Astrocyte (in vitro differentiated cells and primary cell): ENCODE data around the gene DMWD. TPM values are rescaled to one million over a fixed set of nuclear protein-coding genes. Genes with fewer than 3 reads are reported as not detected.

Experiments
- DNase-seq: peaks from one replicate; pipeline ENCODE4 v3.0.0-alpha.2; 2010; ENCODE audit warnings: low read depth
- FAIRE-seq: peaks from 2 replicates; lab custom pipeline; 2011; peaks lifted over from hg19 to GRCh38; lab: Jason Lieb, UNC
- H2AFZ ChIP-seq: 2 replicates; pipeline ENCODE4 v1.6.0; 2012; ENCODE audit warnings: low read depth, low read length, inconsistent platforms
- H3K27ac ChIP-seq: 2 replicates; pipeline ENCODE4 v1.5.1; 2011; ENCODE audit warnings: low read depth, low read length, inconsistent platforms
- H3K27me3 ChIP-seq: 2 replicates; pipeline ENCODE4 v1.6.0; 2011; ENCODE audit warnings: low read length, inconsistent platforms; ENCODE audit not compliant: insufficient read depth
- H3K36me3 ChIP-seq: 2 replicates; pipeline ENCODE4 v1.5.1; 2011; ENCODE audit warnings: low read length, inconsistent platforms; ENCODE audit not compliant: insufficient read depth
- H3K4me1 ChIP-seq: 2 replicates; pipeline ENCODE4 v1.5.1; 2011; ENCODE audit warnings: low read length, inconsistent platforms; ENCODE audit not compliant: insufficient read depth
- H3K4me2 ChIP-seq: 2 replicates; pipeline ENCODE4 v1.6.0; 2012; ENCODE audit warnings: low read length, inconsistent platforms
- H3K4me3 ChIP-seq: 2 replicates; pipeline ENCODE4 v1.5.1; 2011; ENCODE audit warnings: low read depth, mild to moderate bottlenecking, low read length, inconsistent platforms; ENCODE audit not compliant: insufficient read depth
- H3K79me2 ChIP-seq: 2 replicates; pipeline ENCODE4 v1.6.0; 2012; ENCODE audit warnings: mild to moderate bottlenecking, low read length, inconsistent platforms; ENCODE audit not compliant: insufficient read depth
- H3K9ac ChIP-seq: 2 replicates; pipeline ENCODE4 v1.6.0; 2012; ENCODE audit warnings: mild to moderate bottlenecking, low read length, inconsistent platforms
- H3K9me3 ChIP-seq: 2 replicates; pipeline ENCODE4 v1.5.1; 2012; ENCODE audit warnings: low read depth, mild to moderate bottlenecking, low read length, inconsistent platforms; ENCODE audit not compliant: insufficient read depth
- H4K20me1 ChIP-seq: 2 replicates; pipeline ENCODE4 v1.6.0; 2012; ENCODE audit warnings: low read length, inconsistent platforms; ENCODE audit not compliant: insufficient read depth
- H3K27ac Mint-ChIP-seq: one replicate; pipeline ENCODE4 v1.8.0; 2021; ENCODE audit warnings: mild to moderate bottlenecking, mixed read lengths; ENCODE audit not compliant: unreplicated experiment
- H3K27me3 Mint-ChIP-seq: one replicate; pipeline ENCODE4 v1.8.0; 2021; ENCODE audit warnings: low read depth, mixed read lengths; ENCODE audit not compliant: unreplicated experiment
- H3K36me3 Mint-ChIP-seq: one replicate; pipeline ENCODE4 v1.8.0; 2021; ENCODE audit warnings: low read depth, mixed read lengths; ENCODE audit not compliant: unreplicated experiment
- H3K4me1 Mint-ChIP-seq: one replicate; pipeline ENCODE4 v1.8.0; 2021; ENCODE audit warnings: low read depth, mixed read lengths; ENCODE audit not compliant: unreplicated experiment
- H3K4me3 Mint-ChIP-seq: one replicate; pipeline ENCODE4 v1.8.0; 2021; ENCODE audit warnings: mild to moderate bottlenecking, moderate library complexity, mixed read lengths; ENCODE audit not compliant: unreplicated experiment
- H3K9me3 Mint-ChIP-seq: one replicate; pipeline ENCODE4 v1.8.0; 2021; ENCODE audit warnings: mild to moderate bottlenecking, mixed read lengths; ENCODE audit not compliant: unreplicated experiment
- EZH2 ChIP-seq: IDR thresholded peaks from 2 replicates; pipeline ENCODE4 v1.6.1; 2012; ENCODE audit warnings: mild to moderate bottlenecking, low read length, inconsistent platforms; ENCODE audit not compliant: insufficient read depth
- total RNA-seq: library from RNA; stranded (reverse); gene quantifications from 2 replicates; pipeline ENCODE4 v1.2.1, GENCODE V29; 2021
- TF ChIP-seq, protein P1 (sequence below): IDR thresholded peaks from 2 replicates; pipeline ENCODE4 v1.5.1; 2011; ENCODE audit warnings: low read depth, mild to moderate bottlenecking, inconsistent platforms, low read length, moderate library complexity; ENCODE audit not compliant: insufficient read depth

The DMWD gene
- total RNA-seq, 1 donor from 2014 or later: 69.0 TPM

DNA sequence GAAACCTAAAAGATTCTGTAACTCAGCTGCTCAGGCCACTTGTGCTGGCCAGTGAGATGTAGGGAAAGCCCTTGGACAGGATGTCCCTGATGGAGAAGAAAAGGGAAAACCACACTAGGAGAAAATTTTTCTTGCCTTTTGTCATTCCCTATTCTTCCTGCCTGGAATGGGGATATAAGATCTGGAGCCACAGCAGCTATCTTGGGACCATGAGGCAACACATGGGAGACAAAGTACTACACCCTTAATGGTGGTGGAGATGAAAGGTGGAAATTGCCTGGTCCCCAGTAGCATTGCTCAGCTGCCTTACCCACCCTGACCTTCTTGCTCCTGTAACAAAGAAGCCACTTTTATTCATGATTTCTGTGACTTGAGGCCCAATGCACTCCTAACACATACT lies 13.1 kb upstream of the DMWD start:
- no peak overlapping the region for H3K4me3 ChIP-seq
- no peak overlapping the region for H2AFZ ChIP-seq
- no peaks in the 10 kb centered on the region for H4K20me1 ChIP-seq
- no peak overlapping the region for H3K9ac ChIP-seq
- H3K27me3 ChIP-seq: no peaks in the 10 kb centered on the region
- no peak for FAIRE-seq
- no peak overlapping the region for H3K27ac ChIP-seq
- H3K4me2 ChIP-seq: no peak overlapping the region
- no peaks in the 10 kb centered on the region for H3K9me3 ChIP-seq
- Mint-ChIP-seq H3K27ac (no peak overlapping the region), H3K9me3 (peaks cover 2% of the 10 kb centered on the region), H3K4me1 (peaks cover 9% of the 10 kb centered on the region), H3K36me3 (no peaks in the 10 kb centered on the region), H3K27me3 (no peaks in the 10 kb centered on the region), H3K4me3 (no peak overlapping the region)
- no peaks in the 10 kb centered on the region for H3K79me2 ChIP-seq
- no peak for DNase-seq
- TF ChIP-seq, protein P1, sequence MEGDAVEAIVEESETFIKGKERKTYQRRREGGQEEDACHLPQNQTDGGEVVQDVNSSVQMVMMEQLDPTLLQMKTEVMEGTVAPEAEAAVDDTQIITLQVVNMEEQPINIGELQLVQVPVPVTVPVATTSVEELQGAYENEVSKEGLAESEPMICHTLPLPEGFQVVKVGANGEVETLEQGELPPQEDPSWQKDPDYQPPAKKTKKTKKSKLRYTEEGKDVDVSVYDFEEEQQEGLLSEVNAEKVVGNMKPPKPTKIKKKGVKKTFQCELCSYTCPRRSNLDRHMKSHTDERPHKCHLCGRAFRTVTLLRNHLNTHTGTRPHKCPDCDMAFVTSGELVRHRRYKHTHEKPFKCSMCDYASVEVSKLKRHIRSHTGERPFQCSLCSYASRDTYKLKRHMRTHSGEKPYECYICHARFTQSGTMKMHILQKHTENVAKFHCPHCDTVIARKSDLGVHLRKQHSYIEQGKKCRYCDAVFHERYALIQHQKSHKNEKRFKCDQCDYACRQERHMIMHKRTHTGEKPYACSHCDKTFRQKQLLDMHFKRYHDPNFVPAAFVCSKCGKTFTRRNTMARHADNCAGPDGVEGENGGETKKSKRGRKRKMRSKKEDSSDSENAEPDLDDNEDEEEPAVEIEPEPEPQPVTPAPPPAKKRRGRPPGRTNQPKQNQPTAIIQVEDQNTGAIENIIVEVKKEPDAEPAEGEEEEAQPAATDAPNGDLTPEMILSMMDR: no peak
- H3K36me3 ChIP-seq: no peaks in the 10 kb centered on the region
- peaks cover 5% of the 10 kb centered on the region for H3K4me1 ChIP-seq

DNA sequence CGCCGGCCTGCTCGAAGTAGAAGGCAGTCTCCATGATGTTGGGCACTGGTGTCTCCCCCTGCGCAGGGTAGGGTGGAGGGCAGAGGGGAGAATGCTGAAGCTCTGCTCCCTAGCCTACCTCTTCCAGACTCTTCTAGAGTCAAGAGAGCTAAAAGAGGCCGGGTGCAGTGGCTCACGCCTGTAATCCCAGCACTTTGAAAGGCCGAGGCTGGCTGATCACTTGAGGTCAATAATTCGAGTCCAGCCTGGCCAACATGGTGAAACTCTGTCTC lies 12.2 kb upstream of the DMWD start:
- FAIRE-seq (no peak), DNase-seq (no peak)
- no peak overlapping the region for H3K27ac ChIP-seq
- H2AFZ ChIP-seq: no peak overlapping the region
- Mint-ChIP-seq H3K27ac (no peak overlapping the region), H3K36me3 (no peaks in the 10 kb centered on the region), H3K4me3 (no peak overlapping the region), H3K4me1 (peaks cover 14% of the 10 kb centered on the region), H3K27me3 (no peaks in the 10 kb centered on the region), H3K9me3 (peaks cover 2% of the 10 kb centered on the region)
- no peaks in the 10 kb centered on the region for H3K79me2 ChIP-seq
- H3K4me1 ChIP-seq: peaks cover 11% of the 10 kb centered on the region
- H3K9ac ChIP-seq: no peak overlapping the region
- no peak overlapping the region for H3K4me2 ChIP-seq
- no peak overlapping the region for H3K4me3 ChIP-seq
- no peaks in the 10 kb centered on the region for H4K20me1 ChIP-seq
- H3K9me3 ChIP-seq: no peaks in the 10 kb centered on the region
- TF ChIP-seq EZH2: no peak
- TF ChIP-seq, protein P1: no peak
- no peaks in the 10 kb centered on the region for H3K27me3 ChIP-seq
- no peaks in the 10 kb centered on the region for H3K36me3 ChIP-seq

DNA sequence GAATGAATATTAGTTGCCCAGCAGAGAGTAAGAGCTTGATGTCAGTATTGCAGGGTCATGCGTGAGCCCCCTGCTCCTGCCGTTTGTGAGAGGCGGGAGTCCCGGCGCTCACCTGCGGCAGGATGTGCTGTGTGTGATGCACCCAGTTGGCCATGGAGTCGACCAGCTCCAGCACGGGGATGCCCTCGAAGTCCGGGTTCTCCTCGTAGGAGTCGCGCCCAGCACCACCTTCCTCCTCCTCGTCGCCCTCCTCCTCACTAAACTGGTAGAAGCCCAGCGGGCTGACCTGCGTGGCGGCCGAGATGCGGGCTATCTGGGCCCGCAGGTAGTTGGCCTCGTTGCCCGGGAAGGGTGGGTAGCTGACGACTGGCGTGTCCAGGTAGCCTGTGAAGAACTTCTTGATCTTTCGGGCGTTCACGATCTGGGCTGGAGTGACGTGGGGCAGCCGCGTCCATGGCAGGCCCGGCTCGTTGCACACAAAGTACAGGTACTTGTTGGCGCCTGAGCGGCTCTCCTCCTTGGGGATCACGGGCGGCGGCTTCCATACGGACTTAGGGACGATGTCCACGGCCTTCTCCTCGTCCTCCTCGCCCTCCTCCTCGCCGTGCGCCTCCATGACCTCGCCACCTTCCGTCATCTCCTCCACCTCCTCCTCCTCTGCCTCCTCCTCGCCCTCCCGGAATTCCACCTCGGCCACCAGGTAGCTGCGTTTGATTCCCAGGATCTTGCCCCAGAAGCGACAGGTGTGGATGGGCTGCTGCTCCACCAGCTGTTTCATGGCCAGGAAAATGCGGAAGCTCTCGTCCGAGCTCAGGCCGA lies 11.7 kb upstream of the DMWD start:
- no peaks in the 10 kb centered on the region for H4K20me1 ChIP-seq
- H3K4me1 ChIP-seq: peaks cover 6% of the 10 kb centered on the region
- no peaks in the 10 kb centered on the region for H3K27me3 ChIP-seq
- no peak overlapping the region for H2AFZ ChIP-seq
- Mint-ChIP-seq H3K9me3 (peaks cover 2% of the 10 kb centered on the region), H3K27me3 (no peaks in the 10 kb centered on the region), H3K4me3 (no peak overlapping the region), H3K36me3 (no peaks in the 10 kb centered on the region), H3K27ac (no peak overlapping the region), H3K4me1 (peaks cover 12% of the 10 kb centered on the region)
- H3K79me2 ChIP-seq: no peaks in the 10 kb centered on the region
- H3K27ac ChIP-seq: no peak overlapping the region
- H3K9me3 ChIP-seq: no peaks in the 10 kb centered on the region
- DNase-seq: no peak
- TF ChIP-seq, protein P1: no peak
- no peak for TF ChIP-seq EZH2
- FAIRE-seq: no peak
- no peak overlapping the region for H3K4me2 ChIP-seq
- no peak overlapping the region for H3K4me3 ChIP-seq
- no peaks in the 10 kb centered on the region for H3K36me3 ChIP-seq
- H3K9ac ChIP-seq: no peak overlapping the region
